Endodermal cell (in vitro differentiated cells): ENCODE data around the gene ANKRD23. TPM values are rescaled to one million over a fixed set of nuclear protein-coding genes. Genes with fewer than 3 reads are reported as not detected.
A peak's percentile ranks its signal among the peaks of the same experiment; 100 is the strongest.

ENCODE experiments used
- DNase-seq: peaks from one replicate; pipeline ENCODE4 v3.0.0-alpha.2; 2017
- H3K27ac ChIP-seq: 2 replicates; pipeline ENCODE4 v1.5.1; 2013; ENCODE audit warnings: mild to moderate bottlenecking, low read depth, low read length, moderate library complexity
- H3K27me3 ChIP-seq: 2 replicates; pipeline ENCODE4 v1.6.1; 2013; ENCODE audit warnings: mild to moderate bottlenecking, low read length, moderate library complexity; ENCODE audit not compliant: insufficient read depth, control insufficient read depth, poor library complexity, severe bottlenecking
- H3K36me3 ChIP-seq: 2 replicates; pipeline ENCODE4 v1.7.0; 2013; ENCODE audit warnings: mild to moderate bottlenecking, low read length, moderate library complexity; ENCODE audit not compliant: control insufficient read depth, insufficient read depth
- H3K4me1 ChIP-seq: one replicate; pipeline ENCODE4 v1.7.0; 2013; ENCODE audit warnings: low read length; ENCODE audit not compliant: control insufficient read depth, insufficient read depth
- H3K4me3 ChIP-seq: 2 replicates; pipeline ENCODE4 v1.5.1; 2013; ENCODE audit warnings: mild to moderate bottlenecking, low read length, moderate library complexity
- H3K9ac ChIP-seq: 2 replicates; pipeline ENCODE4 v1.6.1; 2013; ENCODE audit warnings: mild to moderate bottlenecking, low read length, moderate library complexity; ENCODE audit not compliant: poor library complexity, severe bottlenecking; ENCODE audit errors: extremely low read depth
- H3K9me3 ChIP-seq: 2 replicates; pipeline ENCODE4 v1.6.1; 2013; ENCODE audit warnings: mild to moderate bottlenecking, low read length, moderate library complexity; ENCODE audit not compliant: control insufficient read depth
- H3K27ac Mint-ChIP-seq: 2 replicates; pipeline ENCODE4 v1.8.0; 2020; ENCODE audit warnings: mixed read lengths
- H3K27me3 Mint-ChIP-seq: 2 replicates; pipeline ENCODE4 v1.8.0; 2021; ENCODE audit warnings: mild to moderate bottlenecking, mixed read lengths; ENCODE audit not compliant: insufficient read depth
- H3K36me3 Mint-ChIP-seq: 2 replicates; pipeline ENCODE4 v1.8.0; 2020; ENCODE audit warnings: low read depth, mixed read lengths
- H3K4me1 Mint-ChIP-seq: 2 replicates; pipeline ENCODE4 v1.8.0; 2020; ENCODE audit warnings: mixed read lengths
- H3K4me3 Mint-ChIP-seq: 2 replicates; pipeline ENCODE4 v1.8.0; 2020; ENCODE audit warnings: mild to moderate bottlenecking, moderate library complexity, mixed read lengths
- H3K9me3 Mint-ChIP-seq: 2 replicates; pipeline ENCODE4 v1.8.0; 2020; ENCODE audit warnings: mild to moderate bottlenecking, mixed read lengths
- CTCF ChIP-seq: fragments of 200-600 bp; sonication (generic); conservative IDR thresholded peaks from 2 replicates; pipeline ENCODE4 v1.5.0; 2021; ENCODE audit warnings: antibody characterized with exemption, mild to moderate bottlenecking
- WGBS, 2 experiments: methylation state at CpG; one replicate each; pipeline versions ENCODE4 v1.1.5 to v1.1.7; 2013; ENCODE audit warnings: missing lambda C conversion rate in 2 of 2, mixed read lengths in 1 of 2; ENCODE audit not compliant: insufficient coverage in 1 of 2, insufficient read length in 1 of 2; 5-methylcytosine and 5-hydroxymethylcytosine counted together
- total RNA-seq, 2 donors: library from RNA; stranded (reverse); fragmentation: NEBNext Ultra II Directional in 1 of 2; extraction: Animal tissue kit (Norgen Biotek cat#: 25700) in 1 of 2; gene quantifications; 2 replicates in 1 of 2; 3 replicates in 1 of 2; pipeline ENCODE4 v1.2.1, GENCODE V29; 2021

ANKRD23 gene
- total RNA-seq, 2 donors from 2014 or later = 2.6 to 3.6 TPM

DNA sequence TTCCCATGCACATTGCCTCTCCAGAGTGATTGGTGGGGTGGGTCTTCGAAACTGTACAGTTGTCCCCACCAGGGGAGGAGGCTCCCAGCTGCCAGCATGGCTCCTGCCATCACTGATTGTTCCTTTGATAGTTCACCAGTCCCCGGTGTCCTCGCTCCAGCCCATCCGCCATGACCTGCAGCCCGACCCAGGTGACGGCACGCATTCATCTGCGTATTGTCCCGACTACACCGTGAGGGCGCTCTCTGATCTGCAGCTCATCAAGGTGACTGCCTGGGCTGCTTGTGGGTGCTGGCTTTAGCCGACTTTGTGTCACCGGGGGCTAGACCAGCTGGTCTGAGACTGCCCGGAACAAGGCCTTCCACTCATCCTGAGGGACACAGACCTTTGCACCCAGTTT, 15.4 kb downstream of the ANKRD23 start:
- Mint-ChIP-seq H3K27me3 (no peaks in the 10 kb centered on the region), H3K27ac (no peak overlapping the region), H3K4me1 (peaks cover 11% of the 10 kb centered on the region), H3K4me3 (no peak overlapping the region), H3K9me3 (no peaks in the 10 kb centered on the region), H3K36me3 (peaks cover 73% of the 10 kb centered on the region)
- H3K4me1 ChIP-seq = peaks cover 17% of the 10 kb centered on the region
- no peak overlapping the region for H3K9ac ChIP-seq
- no peaks in the 10 kb centered on the region for H3K27me3 ChIP-seq
- no peak for TF ChIP-seq CTCF
- no peak overlapping the region for H3K27ac ChIP-seq
- DNase-seq = no peak
- H3K36me3 ChIP-seq = peaks cover 57% of the 10 kb centered on the region
- no peaks in the 10 kb centered on the region for H3K9me3 ChIP-seq
- H3K4me3 ChIP-seq = no peak overlapping the region
- 95 to 96% methylated on average over 14 of the region's 14 CpGs for WGBS, 2 experiments

DNA sequence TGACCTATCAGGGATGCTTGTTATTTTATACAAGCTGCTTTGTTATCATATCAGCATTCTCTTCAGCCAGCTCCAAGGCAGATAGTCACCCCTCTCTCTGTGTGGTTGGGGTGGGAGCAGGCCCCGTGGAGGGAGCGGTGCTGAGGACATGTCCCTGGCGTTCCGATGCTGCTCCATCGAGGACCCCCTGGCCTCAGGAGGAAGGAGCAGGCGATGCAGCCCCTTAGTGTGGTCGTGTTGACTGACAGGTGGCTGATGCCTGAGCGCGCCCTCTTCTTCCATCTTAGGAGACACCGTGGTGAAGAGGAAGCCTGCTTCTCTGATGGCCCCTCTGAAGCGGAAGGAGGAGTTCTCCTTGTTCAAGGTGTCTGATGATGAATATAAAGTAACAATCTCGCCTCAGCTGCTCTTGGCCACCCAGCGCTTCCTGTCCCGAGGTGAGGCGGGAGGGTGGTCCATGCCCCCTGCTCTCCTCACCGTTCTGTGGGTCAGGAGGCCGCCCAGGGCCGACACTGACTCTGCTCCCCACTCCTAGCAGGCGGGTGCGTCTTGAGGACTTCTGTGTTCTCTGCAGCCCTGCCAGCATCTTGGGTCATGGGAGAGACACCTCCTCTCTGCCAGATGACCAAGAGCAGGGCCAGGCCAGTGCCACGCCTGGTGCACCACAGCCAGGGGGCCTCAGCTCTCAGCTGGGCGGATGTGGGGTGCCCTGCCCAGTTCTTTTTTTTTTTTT, 17.1 kb downstream of the ANKRD23 start:
- WGBS, 2 experiments = 95 to 96% methylated on average over 15 to 22 of the region's 22 CpGs
- H3K36me3 ChIP-seq = peaks cover 51% of the 10 kb centered on the region

GRCh38 chr2:96825057-96825456, 18.8 kb downstream of the ANKRD23 start:
- DNase-seq = no peak
- peaks cover 45% of the 10 kb centered on the region for H3K36me3 ChIP-seq
- H3K4me1 Mint-ChIP-seq = peaks cover 14% of the 10 kb centered on the region
- peaks cover 59% of the 10 kb centered on the region for H3K36me3 Mint-ChIP-seq
- no peak overlapping the region for H3K4me3 Mint-ChIP-seq
- peaks cover 3% of the 10 kb centered on the region for H3K27me3 Mint-ChIP-seq
- no peak overlapping the region for H3K27ac ChIP-seq
- peak overlapping the region; percentile 66 for H3K27ac Mint-ChIP-seq
- no peaks in the 10 kb centered on the region for H3K27me3 ChIP-seq
- no peaks in the 10 kb centered on the region for H3K9me3 Mint-ChIP-seq
- TF ChIP-seq CTCF = no peak
- no peaks in the 10 kb centered on the region for H3K9me3 ChIP-seq
- H3K9ac ChIP-seq = no peak overlapping the region
- peaks cover 4% of the 10 kb centered on the region for H3K4me1 ChIP-seq
- H3K4me3 ChIP-seq = no peak overlapping the region
- WGBS, 2 experiments = 95 to 96% methylated on average over 12 to 14 of the region's 14 CpGs

More for the DNA sequence above, 17.1 kb downstream of the ANKRD23 start:
- no peaks in the 10 kb centered on the region for H3K27me3 Mint-ChIP-seq
- peaks cover 4% of the 10 kb centered on the region for H3K4me1 ChIP-seq
- H3K4me3 ChIP-seq = no peak overlapping the region
- no peak for TF ChIP-seq CTCF
- H3K27ac Mint-ChIP-seq = no peak overlapping the region
- H3K27ac ChIP-seq = no peak overlapping the region
- H3K27me3 ChIP-seq = no peaks in the 10 kb centered on the region
- no peaks in the 10 kb centered on the region for H3K9me3 Mint-ChIP-seq
- H3K9ac ChIP-seq = no peak overlapping the region
- no peak for DNase-seq
- H3K4me3 Mint-ChIP-seq = no peak overlapping the region
- no peaks in the 10 kb centered on the region for H3K9me3 ChIP-seq
- H3K4me1 Mint-ChIP-seq = peaks cover 5% of the 10 kb centered on the region
- H3K36me3 Mint-ChIP-seq = peaks cover 60% of the 10 kb centered on the region
